ENCODE data around the gene GSTM5.
A peak's percentile ranks its signal among the peaks of the same experiment; 100 is the strongest.
"Not testable (repeated sequence)": the region's sequence is repeated elsewhere in the genome, so short reads cannot be mapped to it uniquely, and the experiment has no call there.

Gene GSTM5

DNA sequence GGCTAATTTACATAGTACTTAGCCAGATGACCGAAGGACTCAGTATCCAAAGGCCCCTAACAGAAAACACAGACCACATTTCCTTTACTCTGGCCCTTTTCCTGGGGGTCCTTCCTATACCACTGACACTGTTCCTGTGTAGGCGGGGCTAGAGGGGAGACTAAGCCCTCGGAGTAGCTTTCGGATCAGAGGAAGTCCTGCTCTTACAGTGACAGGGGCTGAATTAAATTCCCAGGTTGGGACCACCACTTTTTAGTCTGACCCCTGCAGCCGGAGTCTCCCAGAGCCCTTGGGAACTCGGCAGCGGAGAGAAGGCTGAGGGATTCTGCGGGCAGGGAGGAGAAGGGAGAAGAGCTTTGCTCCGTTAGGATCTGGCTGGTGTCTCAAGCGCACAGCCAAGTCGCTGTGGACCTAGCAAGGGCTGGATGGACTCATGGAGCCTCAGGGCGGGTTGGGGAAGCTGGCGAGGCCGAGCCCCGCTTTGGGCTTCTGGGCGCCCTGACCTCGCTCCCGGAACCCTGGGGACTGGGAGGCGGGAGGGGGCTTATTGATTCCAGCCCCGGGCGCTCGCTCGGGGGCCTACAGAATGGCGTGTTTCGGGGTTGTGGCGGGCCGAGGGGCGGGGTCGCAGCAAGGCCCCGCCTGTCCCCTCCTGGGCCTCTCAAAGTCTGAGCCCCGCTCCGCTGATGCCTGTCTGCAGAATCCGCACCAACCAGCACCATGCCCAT lies at the start of gene GSTM5:
Gene GSTM5 (plus strand): TSS at position 659 of the 728 bp plus-strand sequence. CDS start 62 bp downstream, at position 721.
- DNase-seq (ENCODE audit: low read depth in 2 of 2, low spot score in 1 of 2), result not testable (repeated sequence)

DNA sequence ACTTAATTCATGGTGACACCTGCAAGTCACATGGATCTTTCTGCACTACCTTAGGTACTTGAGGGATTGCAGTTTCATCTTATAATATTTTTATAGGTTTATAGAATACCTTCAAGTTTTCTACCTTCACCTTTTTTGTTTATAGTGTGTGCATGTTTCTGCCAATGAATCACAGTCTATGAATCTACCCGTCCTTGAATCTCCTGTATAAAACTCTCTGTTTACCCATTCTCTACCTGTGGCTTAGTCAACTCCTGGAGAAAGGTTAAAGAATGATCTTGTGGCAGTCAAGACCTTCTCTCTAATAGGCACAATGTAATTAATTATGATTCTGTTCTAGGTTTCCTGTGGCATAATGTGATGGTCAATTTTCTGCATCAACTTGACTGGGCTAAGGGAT lies 47.4 kb upstream of the GSTM5 start:
- DNase-seq (ENCODE audit: low read depth in 2 of 2, low spot score in 1 of 2), result no peak

DNA sequence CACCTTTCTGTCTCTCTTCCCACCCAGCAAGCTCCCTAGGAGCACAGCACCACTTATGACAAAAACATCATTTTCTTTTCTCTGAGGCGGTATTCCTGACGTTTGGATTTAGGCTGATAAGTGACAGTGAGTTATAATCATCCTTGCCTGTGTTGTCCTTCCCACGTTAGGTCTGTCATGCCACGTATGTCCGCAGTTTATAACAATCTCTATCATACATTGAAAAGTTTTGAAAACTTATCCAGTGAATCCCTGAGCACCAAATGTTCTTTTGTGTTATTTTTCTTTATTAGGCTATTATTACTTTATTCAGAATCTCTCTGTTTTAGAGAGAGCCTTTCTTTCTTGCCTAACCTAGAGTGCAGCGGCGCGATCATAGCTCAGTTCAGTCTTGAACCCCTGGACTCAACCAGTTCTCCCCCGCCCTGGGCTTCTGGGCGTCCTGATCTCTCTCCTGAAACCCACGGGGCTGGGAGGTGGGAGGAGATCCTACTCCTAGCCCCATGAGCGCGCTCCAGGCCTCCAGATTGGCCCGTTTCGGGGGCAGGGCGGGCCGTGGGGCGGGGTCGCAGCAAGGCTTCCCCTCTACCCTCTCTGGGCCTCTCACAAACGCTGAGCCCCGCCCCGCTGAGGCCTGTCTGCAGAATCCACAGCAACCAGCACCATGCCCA lies 44.5 kb upstream of the GSTM5 start, which contains the start of gene GSTM2:
Gene GSTM2 (plus strand): TSS at position 606 of the 671 bp plus-strand sequence. CDS start 59 bp downstream, at position 665.
- DNase-seq (ENCODE audit: low read depth in 2 of 2, low spot score in 1 of 2), result peak; percentile 34 to 39

DNA sequence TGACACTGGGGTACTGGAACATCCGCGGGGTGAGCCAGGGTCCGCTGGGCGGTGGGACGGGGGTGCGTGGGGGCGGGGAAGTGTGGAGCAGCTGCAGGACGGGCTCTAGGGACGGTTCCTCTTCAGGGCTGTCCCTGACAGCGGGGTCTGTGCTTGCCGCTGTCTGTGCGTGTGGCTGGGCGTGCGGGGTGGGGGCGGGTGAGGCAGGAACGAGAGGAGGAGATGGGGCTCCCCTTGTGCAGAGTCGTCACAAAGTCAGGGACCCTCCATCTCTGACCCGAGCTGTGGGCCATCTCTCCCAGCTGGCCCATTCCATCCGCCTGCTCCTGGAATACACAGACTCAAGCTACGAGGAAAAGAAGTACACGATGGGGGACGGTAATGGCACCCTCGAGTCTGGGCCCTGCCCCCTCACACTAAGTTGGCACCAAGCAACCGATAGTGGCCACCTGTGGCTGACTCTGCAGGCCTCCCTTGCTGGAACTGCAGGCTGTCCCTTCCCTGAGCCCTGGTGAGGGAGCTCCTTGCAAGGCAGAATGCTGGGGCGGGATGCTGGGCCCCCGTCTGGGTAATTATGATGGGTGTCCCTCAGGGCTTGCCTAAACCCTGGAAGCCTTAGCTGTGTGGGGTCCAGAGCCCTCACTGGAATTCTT lies 43.8 kb upstream of the GSTM5 start:
- DNase-seq (ENCODE audit: low read depth in 2 of 2, low spot score in 1 of 2), result no peak

DNA sequence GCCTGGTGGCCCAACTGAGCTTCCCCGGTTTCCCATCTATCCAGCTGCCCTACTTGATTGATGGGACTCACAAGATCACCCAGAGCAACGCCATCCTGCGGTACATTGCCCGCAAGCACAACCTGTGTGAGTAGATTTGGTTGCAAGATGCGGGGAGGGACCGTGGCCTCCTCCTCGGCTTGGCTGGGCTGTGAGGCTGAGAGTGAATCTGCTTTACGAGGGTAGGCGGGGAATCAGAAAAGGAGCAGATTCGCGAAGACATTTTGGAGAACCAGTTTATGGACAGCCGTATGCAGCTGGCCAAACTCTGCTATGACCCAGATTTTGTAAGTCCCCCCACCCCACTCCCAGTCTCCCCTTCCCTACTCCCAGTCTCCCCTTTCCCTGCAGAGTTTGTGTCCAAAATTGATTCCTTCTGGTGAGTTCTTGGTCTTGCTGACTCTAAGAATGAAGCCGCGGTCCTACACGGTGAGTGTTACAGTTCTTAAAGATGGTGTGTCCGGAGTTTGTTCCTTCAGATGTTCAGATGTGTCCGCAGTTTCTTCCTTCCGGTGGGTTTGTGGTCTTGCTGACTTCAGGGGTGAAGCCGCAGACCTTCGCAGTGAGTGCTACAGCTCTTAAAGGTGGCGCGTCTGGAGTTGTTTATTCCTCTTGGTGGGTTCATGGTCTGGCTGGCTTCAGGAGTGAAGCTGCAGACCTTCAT lies 42.7 kb upstream of the GSTM5 start:
- no peak for DNase-seq (ENCODE audit: low read depth in 2 of 2, low spot score in 1 of 2)

DNA sequence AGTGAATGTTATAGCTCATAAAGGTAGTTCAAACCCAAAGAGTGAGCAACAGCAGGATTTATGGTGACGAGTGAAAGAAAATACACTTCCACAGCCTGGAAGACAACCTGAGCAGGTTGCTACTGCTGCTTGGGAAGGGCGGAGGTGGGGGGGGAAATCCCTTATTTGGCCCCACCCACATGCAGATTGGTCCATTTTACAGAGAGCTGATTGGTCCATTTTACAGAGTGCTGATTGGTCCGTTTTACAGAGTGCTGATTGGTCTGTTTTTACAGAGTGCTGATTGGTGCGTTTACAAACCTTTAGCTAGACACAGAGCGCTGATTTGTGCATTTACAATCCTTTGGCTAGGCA lies 42.1 kb upstream of the GSTM5 start:
- DNase-seq (ENCODE audit: low read depth in 2 of 2, low spot score in 1 of 2), result not testable (repeated sequence)

DNA sequence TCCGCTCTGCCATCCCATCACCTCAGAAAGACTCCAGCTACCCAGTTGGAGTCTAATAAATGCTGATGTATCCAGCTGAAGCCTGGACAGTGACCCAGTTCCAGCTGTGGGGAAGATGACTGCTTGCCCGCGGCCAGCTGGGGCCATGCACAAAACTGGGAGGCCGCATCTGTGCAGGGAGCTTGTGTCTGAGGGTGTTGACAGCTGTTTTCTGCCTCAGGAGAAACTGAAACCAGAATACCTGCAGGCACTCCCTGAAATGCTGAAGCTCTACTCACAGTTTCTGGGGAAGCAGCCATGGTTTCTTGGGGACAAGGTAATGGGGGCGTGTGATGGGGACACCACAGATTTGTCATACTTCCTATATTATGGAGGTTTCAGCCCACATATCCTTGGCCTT lies 41.0 kb upstream of the GSTM5 start:
- no peak for DNase-seq (ENCODE audit: low read depth in 2 of 2, low spot score in 1 of 2)

DNA sequence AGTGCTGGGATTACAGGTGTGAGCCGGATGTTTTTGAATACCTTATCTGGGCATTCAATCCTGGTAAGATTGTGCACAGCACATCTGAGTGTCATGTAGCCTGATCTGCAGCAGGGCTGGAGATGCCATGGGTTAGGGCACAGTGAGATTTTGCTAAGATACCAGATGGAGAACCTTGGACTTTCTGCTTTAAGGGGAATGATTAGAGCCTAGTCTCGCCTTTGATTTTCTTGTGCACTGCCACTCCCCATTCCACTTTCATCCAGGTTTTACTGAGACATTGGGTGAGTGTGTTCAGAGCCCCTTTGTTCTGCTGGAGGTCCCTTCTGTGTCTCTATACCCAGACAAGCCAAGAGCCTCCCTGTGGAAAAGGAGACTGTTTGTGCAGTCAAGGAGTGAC lies 38.2 kb upstream of the GSTM5 start:
- DNase-seq (ENCODE audit: low read depth in 2 of 2, low spot score in 1 of 2), result not testable (repeated sequence)

DNA sequence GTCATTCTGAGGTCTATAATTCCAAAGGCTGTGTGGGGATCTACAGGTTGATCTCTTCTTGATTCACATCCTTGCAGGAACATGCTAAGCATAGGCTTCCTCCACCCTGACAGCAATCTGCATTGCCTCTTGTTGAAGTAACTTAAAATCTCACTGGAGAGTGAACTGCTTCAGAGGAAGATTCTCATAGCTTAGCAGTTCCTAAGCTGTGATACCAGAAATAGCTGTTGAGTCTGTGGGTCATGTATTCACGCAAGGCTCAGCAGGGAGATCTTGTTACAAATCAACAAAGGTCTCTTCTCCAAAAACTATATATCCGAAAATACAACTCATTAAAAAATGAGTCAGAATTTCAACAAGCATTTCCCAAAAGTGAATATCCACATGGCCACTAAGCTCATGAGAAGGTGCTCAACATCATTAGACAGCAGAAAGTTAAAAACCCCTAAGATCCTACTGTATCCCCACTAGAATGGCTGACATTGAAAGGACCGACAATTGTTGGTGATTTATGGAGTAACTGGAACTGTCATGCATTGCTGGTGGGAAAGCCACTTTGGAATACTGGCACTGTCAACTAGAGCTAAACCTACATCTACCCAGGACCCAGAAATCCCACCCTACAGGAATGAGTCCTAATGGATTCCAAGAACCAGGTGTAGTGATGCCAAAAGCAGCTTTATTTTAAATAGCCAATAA lies 35.2 kb upstream of the GSTM5 start:
- not testable (repeated sequence) for DNase-seq (ENCODE audit: low read depth in 2 of 2, low spot score in 1 of 2)

DNA sequence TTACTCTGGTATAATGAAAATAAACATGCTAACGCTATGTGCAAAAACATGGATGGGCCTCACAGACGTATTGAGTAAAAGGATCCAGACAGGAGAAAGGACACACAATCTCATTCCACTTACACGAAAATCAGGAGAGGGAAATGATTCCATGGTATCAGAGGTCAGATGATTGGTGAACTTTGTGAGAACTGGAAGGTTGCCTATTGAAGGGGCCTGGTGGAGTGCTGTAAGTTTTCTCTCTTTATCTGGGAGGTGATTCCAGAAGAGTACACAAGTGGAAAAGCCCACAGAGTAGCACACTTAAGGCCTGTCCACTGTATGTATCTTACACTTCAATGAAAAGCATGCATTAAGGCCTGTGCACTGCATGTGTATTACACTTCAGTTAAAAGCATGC lies 34.6 kb upstream of the GSTM5 start:
- DNase-seq (ENCODE audit: low read depth in 2 of 2, low spot score in 1 of 2), result no peak

DNA sequence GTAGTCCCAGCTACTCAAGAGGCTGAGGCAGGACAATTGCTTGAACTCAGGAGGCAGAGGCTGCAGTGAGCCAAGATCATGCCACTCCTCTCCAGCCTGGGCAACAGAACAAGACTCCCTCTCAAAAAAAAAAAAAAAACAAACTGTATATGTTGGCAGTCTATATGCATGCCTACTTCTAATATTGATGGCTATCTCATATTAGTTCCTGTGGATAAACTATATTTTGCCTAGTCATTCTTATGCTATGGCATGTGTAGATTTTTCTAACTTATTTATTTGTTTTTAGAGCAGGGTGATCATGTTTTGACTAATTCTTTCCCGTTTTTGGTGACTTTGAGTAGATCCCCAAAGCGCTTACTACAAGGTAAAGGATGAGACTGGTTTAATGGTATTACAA lies 33.4 kb upstream of the GSTM5 start:
- not testable (repeated sequence) for DNase-seq (ENCODE audit: low read depth in 2 of 2, low spot score in 1 of 2)

DNA sequence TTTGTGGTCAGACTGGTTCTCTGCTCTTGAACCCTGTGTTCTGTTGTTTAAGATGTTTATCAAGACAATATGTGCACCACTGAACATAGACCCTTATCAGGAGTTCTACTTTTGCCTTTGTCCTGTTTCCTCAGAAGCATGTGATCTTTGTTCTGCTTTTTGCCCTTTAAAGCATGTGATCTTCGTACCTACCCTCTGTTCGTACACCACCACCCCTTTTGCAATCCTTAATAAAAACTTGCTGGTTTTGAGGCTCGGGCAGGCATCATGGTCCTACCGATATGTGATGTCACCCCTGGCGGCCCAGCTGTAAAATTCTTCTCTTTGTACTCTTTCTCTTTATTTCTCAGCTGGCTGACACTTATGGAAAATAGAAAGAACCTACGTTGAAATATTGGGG lies 27.3 kb upstream of the GSTM5 start:
- DNase-seq (ENCODE audit: low read depth in 2 of 2, low spot score in 1 of 2), result not testable (repeated sequence)

DNA sequence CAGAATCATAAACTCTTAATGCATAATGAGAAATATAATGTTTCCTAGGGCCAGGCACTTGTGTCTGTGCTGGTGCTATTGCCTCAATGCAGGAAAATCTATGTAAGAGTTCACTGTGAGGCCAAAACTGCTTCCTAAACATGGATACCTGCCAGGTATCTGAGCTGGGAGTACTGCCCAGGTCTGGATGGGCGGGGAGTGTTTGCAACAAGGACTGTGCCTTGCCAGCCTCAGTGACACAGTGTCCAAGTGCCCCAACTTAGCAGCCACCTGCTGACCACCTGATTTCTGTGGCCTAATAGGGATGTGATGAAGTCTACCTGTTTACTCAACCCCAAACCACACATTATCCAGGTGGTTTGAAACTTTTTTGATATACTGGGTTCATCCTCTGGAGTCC lies 26.7 kb upstream of the GSTM5 start:
- DNase-seq (ENCODE audit: low read depth in 2 of 2, low spot score in 1 of 2), result not testable (repeated sequence)

DNA sequence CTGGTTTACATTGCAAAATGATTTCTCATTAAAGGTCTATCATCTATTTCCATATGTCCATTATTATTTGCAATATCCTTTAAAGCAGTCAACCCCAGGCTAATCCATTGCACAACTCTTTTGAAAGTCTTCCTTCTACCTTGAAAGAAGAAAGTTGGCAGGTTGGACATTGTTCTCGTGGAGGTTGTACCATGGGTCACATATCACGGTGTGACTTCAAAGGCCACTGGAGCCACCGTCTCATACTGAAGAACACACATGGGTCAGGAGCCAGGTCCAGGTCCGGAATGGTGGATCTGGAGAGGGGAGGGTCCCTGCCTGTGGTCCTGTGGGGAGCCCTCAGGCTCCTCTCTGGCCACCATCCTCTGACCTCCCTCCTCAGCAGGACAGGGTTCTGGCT lies 26.2 kb upstream of the GSTM5 start:
- DNase-seq (ENCODE audit: low read depth in 2 of 2, low spot score in 1 of 2), result not testable (repeated sequence)

DNA sequence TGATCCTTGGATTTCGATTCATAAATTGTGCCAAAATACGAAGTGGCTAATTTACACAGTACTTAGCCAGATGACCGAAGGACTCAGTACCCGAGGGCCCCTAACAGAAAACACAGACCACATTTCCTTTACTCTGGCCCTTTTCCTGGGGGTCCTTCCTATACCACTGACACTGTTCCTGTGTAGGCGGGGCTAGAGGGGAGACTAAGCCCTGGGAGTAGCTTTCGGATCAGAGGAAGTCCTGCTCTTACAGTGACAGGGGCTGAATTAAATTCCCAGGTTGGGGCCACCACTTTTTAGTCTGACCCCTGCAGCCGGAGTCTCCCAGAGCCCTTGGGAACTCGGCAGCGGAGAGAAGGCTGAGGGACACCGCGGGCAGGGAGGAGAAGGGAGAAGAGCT lies 24.9 kb upstream of the GSTM5 start:
- DNase-seq (ENCODE audit: low read depth in 2 of 2, low spot score in 1 of 2), result not testable (repeated sequence)

DNA sequence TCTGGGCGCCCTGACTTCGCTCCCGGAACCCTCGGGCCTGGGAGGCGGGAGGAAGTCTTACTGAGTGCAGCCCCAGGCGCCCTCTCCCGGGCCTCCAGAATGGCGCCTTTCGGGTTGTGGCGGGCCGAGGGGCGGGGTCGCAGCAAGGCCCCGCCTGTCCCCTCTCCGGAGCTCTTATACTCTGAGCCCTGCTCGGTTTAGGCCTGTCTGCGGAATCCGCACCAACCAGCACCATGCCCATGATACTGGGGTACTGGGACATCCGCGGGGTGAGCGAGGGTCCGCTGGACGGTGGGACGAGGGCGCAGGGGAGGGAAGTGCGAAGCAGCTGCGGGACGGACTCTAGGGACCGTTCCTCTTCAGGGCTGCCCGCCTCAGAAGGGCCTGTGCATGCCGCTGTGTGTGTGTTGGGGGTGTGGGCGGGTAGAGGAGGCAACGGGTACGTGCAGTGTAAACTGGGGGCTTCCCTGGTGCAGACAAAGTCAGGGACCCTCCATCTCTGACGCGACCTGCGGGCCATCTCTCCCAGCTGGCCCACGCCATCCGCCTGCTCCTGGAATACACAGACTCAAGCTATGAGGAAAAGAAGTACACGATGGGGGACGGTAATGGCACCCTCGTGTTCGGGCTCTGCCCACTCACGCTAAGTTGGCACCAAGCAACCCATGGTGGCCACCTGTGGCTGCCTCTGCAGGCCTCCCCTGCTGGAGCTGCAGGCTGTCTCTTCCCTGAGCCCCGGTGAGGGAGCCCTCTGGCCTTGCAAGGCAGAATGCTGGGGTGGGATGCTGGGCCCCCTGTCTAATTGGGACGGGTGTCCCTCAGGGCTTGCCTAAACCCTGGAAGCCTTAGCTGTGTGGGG lies 24.2 kb upstream of the GSTM5 start, which contains the start of gene GSTM1:
Gene GSTM1 (plus strand): TSS at position 177 of the 859 bp plus-strand sequence. CDS start 57 bp downstream, at position 234.
- DNase-seq (ENCODE audit: low read depth in 2 of 2, low spot score in 1 of 2), result peak in 1 of 2 donors; percentile 57

DNA sequence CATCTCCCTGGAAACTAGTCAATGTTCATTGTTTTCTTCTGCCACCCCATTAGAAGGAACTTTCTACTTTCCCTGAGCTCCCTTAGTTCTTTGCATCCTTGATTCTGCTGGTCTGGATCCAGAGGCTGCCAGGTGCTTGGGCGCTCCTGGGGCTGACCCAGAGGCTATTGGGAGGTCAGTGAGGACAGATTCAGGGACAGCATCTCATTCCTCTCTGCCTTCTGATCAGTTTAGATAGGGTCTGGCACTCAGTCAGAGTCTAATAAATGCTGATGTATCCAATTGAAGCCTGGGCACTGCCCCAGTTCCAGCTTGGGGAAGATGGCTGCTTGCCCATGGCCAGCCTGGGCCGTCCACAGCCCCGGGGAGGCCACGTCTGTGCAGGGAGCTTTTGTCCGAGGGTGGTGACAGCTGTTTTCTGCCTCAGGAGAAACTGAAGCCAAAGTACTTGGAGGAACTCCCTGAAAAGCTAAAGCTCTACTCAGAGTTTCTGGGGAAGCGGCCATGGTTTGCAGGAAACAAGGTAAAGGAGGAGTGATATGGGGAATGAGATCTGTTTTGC lies 22.1 kb upstream of the GSTM5 start:
- DNase-seq (ENCODE audit: low read depth in 2 of 2, low spot score in 1 of 2), result no peak

DNA sequence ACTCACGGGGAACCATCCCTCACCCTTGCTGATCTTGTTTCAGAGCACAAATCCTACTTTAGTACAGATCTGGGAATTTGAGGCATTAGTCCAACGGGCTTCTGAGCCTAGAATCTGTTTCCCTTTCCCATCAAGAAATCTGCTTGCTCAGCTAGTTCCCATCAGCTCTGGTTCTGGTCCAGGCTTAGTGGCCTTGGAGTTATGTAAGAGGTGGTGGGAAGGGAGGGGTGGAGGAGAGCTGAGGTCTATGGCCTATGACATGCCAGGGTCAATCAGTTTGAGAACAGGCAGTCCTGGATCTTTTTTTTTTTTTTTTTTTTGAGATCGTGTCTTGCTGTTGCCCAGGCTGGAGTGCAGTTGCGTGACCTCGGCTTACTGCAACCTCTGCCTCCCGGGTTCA lies 20.3 kb upstream of the GSTM5 start:
- no peak for DNase-seq (ENCODE audit: low read depth in 2 of 2, low spot score in 1 of 2)

DNA sequence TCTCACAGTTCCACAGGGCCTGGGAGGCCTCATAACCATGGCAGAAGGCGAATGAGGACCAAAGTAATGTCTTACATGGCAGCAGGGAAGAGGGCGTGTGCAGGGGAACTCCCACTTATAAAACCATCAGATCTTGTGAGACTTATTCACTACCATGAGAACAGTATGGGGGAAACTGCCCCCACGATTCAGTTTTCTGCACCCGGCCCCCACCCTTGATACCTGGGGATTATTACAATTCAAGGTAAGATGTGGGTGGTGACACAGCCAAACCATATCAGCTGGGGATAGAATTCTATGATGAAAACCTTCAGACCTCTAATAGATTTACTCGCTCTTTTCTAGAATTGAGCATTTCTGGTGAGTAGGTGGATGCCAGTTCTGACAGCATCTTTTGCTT lies 17.7 kb upstream of the GSTM5 start:
- not testable (repeated sequence) for DNase-seq (ENCODE audit: low read depth in 2 of 2, low spot score in 1 of 2)
